Measurements from ENCODE around the gene PSORS1C1. TPM values are rescaled to one million over a fixed set of nuclear protein-coding genes. Genes with fewer than 3 reads are reported as not detected.
"Not testable (repeated sequence)": the region's sequence is repeated elsewhere in the genome, so short reads cannot be mapped to it uniquely, and the experiment has no call there.

The PSORS1C1 gene
- total and polyA plus RNA-seq, 10 donors: 0.11 to 3.4 (median 0.76) TPM; not detected in 3

DNA sequence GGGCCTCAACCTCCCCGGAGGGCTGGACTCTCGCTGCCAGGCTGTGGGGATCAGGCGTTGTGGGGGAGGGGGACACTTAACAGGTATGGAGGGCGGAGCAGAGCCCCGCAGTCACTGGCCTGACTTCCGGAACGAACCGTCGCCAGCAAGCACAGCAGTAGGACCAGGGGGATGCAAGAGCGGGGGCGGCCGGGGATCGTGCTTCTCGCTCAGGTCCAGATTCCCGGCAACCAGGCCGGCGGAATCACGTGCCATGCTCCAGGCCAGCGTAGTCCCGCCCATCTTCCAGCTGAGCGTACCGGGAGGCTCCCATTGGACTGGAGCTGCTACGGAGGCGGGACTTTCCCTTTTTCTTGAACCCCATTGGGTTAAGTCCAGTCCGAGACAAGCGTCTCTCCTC lies 65.9 kb downstream of the PSORS1C1 start:
- intact Hi-C loops (cut with DNase I; ENCODE audit: low total_unique reads): no loop called here
- DNase-seq: peak; percentile 87
- 61 to 73% (median 66%) methylated on average over 24 to 26 of the region's 26 CpGs for WGBS, 5 donors

DNA sequence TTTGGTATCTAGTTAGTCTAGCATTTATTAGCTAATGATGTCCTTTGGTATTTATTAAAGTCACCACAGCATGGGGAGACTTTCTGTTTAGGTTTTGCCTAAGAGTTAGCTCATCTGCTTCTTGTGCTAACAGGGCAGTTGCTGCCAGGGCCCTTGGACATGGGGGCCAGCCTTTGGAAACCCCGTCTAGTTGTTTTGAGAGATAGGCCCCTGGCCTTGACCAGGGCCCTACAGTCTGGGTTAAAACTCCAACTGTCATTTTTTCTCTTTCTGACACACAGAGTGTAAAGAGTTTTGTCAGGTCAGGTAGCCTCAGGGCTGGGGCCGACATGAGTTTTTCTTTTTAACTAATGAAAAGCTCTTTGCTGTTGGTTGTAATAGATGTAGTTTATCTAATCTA lies 68.7 kb downstream of the PSORS1C1 start:
- DNase-seq; H3K4me3 ChIP-seq; H3K36me3 ChIP-seq; H3K9me3 ChIP-seq; intact Hi-C loops (cut with DNase I; ENCODE audit: low total_unique reads); H3K27ac ChIP-seq; H3K27me3 ChIP-seq (replicated peaks in 1 of 7): not testable (repeated sequence)
- peaks cover 0 to 30% (median 11%) of the 10 kb centered on the region in 6 donors for H3K4me1 ChIP-seq
- 50 to 99% (median 78%) methylated on average over 2 of the region's 2 CpGs for WGBS, 5 donors

More for the DNA sequence above, 65.9 kb downstream of the PSORS1C1 start:
- Histone ChIP-seq H3K4me3 (peak overlapping the region in 7 of 8 donors; percentile 2 to 54 (median 43)), H3K4me1 (peaks cover 0 to 28% (median 7%) of the 10 kb centered on the region in 6 donors), H3K36me3 (peaks cover 0 to 2% (median 0%) of the 10 kb centered on the region in 6 donors), H3K27ac (peak overlapping the region in 4 of 8 donors; percentile 14 to 77 (median 30)), H3K27me3 (replicated peaks in 1 of 7) (no peaks in the 10 kb centered on the region), H3K9me3 (no peaks in the 10 kb centered on the region)
- TF ChIP-seq POLR2AphosphoS5 (IDR thresholded peaks at IDR 0.05) (peak in 2 of 3 donors; percentile 40 to 53), POLR2A (IDR thresholded peaks at IDR 0.05) (no peak)
- TF ChIP-seq, protein P1, sequence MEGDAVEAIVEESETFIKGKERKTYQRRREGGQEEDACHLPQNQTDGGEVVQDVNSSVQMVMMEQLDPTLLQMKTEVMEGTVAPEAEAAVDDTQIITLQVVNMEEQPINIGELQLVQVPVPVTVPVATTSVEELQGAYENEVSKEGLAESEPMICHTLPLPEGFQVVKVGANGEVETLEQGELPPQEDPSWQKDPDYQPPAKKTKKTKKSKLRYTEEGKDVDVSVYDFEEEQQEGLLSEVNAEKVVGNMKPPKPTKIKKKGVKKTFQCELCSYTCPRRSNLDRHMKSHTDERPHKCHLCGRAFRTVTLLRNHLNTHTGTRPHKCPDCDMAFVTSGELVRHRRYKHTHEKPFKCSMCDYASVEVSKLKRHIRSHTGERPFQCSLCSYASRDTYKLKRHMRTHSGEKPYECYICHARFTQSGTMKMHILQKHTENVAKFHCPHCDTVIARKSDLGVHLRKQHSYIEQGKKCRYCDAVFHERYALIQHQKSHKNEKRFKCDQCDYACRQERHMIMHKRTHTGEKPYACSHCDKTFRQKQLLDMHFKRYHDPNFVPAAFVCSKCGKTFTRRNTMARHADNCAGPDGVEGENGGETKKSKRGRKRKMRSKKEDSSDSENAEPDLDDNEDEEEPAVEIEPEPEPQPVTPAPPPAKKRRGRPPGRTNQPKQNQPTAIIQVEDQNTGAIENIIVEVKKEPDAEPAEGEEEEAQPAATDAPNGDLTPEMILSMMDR (IDR thresholded peaks at IDR 0.05 in 8 of 11, conservative IDR thresholded peaks at IDR 0.05 in 3 of 11): no peak

DNA sequence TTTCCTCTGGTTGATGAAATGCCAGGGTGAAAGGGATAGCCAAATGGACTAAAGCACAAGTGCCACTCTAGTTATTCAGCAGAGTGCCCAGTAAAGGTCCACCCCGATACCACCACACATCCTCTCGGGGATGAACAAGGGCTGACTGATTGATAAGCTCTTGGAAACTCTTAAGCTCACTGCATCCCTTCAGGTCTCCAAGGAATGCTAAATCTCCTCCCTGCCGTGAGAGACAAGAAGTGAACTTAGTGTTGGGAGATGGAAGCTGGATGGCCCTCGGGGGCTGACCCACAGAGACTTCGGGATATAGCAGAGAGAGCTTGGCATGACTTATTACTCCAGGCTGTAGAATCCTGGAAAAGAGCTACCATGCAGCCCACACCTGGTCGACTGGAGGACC lies 69.3 kb downstream of the PSORS1C1 start:
- H3K27ac ChIP-seq; intact Hi-C loops (cut with DNase I; ENCODE audit: low total_unique reads); H3K36me3 ChIP-seq; H3K9me3 ChIP-seq; H3K4me3 ChIP-seq; DNase-seq; H3K27me3 ChIP-seq (replicated peaks in 1 of 7): not testable (repeated sequence)
- 87 to 95% (median 90%) methylated on average over 6 of the region's 6 CpGs for WGBS, 5 donors
- H3K4me1 ChIP-seq: peaks cover 0 to 24% (median 7%) of the 10 kb centered on the region in 6 donors

DNA sequence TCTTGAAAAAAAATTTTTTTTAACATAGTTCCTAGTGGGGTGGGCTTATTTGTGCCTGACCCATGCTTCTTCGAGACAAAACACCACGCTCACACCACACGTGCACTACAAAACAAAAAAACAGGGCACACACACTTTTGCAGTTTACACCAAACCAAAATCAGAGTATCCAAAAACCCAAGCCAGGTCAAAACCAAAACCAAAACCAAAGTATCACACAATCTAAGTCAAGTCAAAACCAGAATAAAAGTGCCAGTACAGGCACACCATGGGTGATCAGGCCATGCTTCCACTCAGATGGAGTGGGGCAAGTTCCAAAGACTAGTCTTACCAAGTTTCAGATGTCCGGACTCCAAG lies 71.1 kb downstream of the PSORS1C1 start:
- DNase-seq; H3K27me3 ChIP-seq (replicated peaks in 1 of 7); H3K36me3 ChIP-seq; intact Hi-C loops (cut with DNase I; ENCODE audit: low total_unique reads); H3K9me3 ChIP-seq: not testable (repeated sequence)
- H3K4me3 ChIP-seq: peak overlapping the region in 3 of 8 donors; percentile 7 to 52 (median 29)
- peak overlapping the region in 7 of 8 donors; percentile 38 to 88 (median 76) for H3K27ac ChIP-seq
- H3K4me1 ChIP-seq: peaks cover 0 to 10% (median 4%) of the 10 kb centered on the region in 6 donors
- WGBS, 5 donors: 60 to 81% (median 76%) methylated on average over 4 of the region's 4 CpGs

DNA sequence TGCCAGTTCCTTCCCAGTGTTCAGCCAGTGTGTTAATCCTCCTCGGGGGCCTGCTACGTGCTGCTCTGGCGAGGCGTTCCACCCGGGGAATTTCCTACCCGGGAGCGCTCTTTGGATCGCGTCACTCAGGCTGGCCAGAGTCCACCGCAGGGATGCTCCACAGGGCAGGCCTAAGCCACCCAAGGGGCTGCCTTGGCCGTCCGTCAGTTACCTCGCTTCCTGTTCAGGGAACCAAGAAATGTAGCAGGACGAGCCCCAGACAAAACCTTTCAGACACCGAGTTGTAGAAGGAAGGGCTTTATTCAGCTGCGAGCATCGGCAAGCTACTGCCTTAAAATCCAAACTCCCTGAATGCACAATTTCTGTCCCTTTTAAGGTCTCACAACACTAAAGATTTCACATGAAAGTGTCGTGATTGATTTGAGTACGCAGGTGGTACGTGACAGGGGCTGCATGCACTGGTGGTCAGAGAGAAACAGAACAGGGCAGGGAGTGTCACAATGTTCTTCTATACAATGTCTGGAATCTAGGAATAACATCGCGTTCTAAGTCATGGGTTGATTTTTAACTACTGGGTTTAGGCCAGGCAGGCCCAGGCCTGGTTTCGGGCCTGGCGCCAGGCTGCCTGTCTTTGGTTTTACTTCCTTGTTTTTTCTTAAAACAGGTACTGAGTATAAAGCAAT lies 71.6 kb downstream of the PSORS1C1 start:
- DNase-seq: peak; percentile 77
- peak overlapping the region; percentile 38 to 88 (median 72) for H3K27ac ChIP-seq
- intact Hi-C loops (cut with DNase I; ENCODE audit: low total_unique reads): no loop called here

More for the DNA sequence above, 71.6 kb downstream of the PSORS1C1 start:
- peak; percentile 22 to 72 (median 58) for TF ChIP-seq POLR2AphosphoS5 (IDR thresholded peaks at IDR 0.05)
- TF ChIP-seq, protein P1 (IDR thresholded peaks at IDR 0.05 in 8 of 11, conservative IDR thresholded peaks at IDR 0.05 in 3 of 11): no peak
- 66 to 75% (median 71%) methylated on average over 22 to 24 of the region's 24 CpGs for WGBS, 5 donors
- H3K4me3 ChIP-seq: peak overlapping the region in 3 of 8 donors; percentile 7 to 52 (median 29)
- H3K4me1 ChIP-seq: peaks cover 0 to 8% (median 3%) of the 10 kb centered on the region in 6 donors
- no peaks in the 10 kb centered on the region for H3K36me3 ChIP-seq
- H3K27me3 ChIP-seq (replicated peaks in 1 of 7): no peaks in the 10 kb centered on the region
- no peaks in the 10 kb centered on the region for H3K9me3 ChIP-seq

Data from spleen (tissue), 11 donors.